COLO829 (cell line): ENCODE measurements around the gene INHBC.
"Not testable (repeated sequence)": the region's sequence is repeated elsewhere in the genome, so short reads cannot be mapped to it uniquely, and the experiment has no call there.

Source experiments
- DNase-seq: peaks from one replicate; pipeline ENCODE4 v3.0.0; 2012; ENCODE audit warnings: low spot score

Gene INHBC

GRCh38 chr12:57487055-57487596 is 52.5 kb downstream of the INHBC start:
- no peak for DNase-seq

GRCh38 chr12:57487597-57488401 is 53.2 kb downstream of the INHBC start, which contains the start of gene MARS1:
Gene MARS1, plus strand, starts transcription at chr12:57488068. Its CDS starts 23 bp downstream, at chr12:57488091.
- peak; percentile 92 for DNase-seq

DNA sequence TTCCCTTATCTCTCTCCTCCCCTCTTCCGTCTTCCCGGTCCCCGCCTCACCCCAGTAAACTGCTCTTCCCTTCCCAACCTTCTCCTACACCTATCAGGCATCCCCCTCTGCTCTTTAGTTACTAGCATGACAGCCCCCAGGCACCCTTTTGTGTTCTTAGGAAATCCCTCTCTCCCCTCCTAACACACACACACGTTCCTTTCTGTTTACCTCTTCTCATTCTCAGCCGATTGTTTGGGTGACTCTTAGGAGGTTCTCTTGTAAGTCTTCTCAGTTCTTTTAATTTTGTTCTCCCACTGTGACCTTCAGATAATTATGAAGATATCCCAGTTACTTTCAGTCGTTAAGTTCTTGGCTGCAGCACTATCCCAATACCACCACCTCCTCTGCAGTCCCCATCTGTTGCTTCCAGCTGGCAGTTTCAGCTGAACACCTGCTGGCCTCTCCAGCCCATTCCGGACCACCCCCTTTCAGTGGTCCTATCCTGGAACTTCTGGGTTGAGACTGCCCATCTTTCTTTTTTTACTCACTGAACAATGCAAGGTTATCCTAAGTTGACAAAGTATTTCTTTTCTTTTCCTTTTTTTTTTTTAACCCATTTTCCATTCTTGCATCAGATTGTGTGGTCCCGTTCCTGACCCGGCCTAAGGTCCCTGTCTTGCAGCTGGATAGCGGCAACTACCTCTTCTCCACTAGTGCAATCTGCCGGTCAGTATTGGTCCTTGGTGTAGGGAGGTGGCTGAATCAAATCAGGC is 54.0 kb downstream of the INHBC start:
- no peak for DNase-seq

GRCh38 chr12:57489157-57489641 is 54.6 kb downstream of the INHBC start:
- no peak for DNase-seq

GRCh38 chr12:57490126-57490525 is 55.5 kb downstream of the INHBC start:
- DNase-seq: no peak

DNA sequence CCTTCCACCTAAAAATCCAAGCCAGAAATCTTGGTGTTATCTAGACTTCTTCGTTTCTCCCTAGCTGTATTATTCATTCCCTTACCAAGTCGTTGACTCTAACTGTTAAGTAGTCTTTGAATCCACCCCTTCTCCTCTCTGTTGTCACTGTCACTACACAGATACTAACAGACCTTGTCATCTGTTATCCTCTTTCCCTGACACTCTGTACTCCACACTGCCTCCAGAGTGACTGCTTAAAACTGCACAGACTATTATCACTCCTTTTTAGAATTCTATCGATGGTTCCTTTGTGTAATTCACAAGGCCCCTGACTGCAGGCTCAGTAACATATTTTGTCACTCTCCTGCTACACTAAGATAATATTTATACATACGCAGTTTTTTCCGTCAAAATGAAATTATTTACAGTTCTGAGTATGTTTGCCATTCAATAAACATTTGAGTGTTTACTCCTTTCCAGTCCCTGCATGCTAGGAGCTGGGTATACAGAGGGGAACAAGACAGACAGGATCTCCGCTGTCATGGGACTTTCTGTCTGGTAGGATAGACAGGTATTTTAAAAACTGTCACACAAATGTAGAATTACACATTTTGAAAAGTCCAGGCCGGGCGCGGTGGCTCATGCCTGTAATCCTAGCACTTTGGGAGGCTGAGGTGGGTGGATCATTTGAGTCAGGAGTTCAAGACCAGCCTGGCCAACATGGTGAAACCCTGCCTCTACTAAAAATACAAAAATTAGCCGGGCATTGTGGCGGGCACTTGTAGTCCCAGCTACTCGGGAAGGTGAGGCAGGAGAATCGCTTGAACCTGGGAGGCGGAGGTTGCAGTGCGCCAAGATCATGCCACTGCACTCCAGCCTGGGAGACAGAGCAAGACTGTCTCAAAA is 57.1 kb downstream of the INHBC start:
- no peak for DNase-seq

DNA sequence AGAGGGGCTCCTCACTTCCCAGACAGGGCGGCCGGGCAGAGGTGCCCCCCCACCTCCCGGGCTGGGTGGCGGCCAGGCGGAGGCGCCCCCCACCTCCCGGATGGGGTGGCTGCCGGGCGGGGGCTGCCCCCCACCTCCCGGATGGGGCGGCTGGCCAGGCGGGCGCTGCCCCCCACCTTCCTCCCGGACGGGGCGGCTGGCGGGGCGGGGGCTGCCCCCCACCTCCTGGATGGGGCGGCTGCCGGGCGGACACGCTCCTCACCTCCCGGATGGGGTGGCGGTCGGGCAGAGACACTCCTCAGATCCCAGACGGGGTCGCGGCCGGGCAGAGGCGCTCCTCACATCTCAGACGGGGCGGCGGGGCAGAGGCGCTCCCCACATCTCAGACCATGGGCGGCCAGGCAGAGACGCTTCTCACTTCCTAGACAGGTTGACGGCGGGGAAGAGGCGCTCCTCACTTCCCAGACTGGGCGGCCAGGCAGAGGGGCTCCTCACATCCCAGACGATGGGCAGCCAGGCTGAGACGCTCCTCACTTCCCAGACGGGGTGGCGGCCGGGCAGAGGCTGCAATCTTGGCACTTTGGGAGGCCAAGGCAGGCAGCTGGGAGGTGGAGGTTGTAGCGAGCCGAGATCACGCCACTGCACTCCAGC is 60.6 kb downstream of the INHBC start:
- not testable (repeated sequence) for DNase-seq

DNA sequence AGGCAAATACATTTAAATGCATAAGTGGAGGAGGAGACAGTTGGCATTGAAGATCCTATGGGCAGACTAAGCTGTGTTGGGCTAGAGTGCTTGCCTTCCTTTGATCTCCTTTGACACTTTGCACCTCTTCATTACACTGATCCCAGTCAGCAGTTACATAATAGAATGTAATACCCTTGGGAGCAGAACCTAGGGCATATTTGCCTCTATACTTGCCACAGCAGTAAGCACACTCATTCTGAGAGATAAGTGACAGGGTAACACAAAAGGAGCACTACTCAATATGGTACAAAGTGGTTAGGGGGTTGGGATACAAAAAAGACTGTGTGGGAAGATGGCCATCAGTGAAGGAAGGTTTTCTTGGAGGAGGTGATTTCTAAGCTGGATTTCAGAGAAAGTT is 62.2 kb downstream of the INHBC start:
- no peak for DNase-seq

DNA sequence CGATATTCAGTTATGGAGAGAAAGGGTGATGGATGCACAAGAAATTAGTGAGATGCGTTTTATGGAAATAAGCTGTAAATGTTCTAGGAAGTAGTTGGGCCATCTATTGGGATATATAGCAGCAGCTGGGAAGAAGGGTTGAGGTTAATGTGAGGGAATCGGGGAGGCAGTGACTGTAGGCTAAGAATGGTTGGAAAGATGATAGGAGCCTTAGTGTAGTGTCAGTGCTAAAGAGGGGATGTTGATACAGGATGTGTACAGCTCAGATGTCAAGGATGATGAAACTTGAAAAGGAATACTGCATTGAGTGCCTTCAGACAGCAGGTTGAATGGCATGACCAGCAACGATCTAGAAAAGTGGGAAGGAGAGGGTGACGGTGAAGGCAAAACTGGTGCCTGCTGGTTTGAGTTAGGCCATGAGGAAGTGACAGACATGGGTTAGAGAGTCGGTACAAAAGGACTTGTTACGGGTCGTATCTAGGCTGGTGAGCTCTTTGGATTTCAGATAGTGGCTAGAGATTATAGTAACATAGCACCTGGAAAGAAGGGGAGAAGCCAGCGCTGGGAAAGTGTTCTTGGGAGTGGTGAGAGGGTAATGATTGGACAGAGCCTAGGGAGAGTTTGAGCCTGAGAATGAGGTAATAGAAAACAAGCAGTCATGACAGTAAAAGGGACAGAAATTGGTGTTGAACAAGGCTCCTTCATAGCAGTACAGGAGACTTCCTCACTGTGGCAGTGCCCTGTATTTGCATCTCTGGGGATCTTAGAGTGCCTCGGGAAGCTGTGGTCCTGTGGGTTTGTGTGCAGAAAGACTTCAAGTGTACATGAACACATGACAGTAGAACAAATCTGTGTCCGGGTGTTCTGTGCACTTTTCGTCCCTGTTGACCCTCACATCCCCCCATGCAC is 62.9 kb downstream of the INHBC start:
- DNase-seq: no peak

DNA sequence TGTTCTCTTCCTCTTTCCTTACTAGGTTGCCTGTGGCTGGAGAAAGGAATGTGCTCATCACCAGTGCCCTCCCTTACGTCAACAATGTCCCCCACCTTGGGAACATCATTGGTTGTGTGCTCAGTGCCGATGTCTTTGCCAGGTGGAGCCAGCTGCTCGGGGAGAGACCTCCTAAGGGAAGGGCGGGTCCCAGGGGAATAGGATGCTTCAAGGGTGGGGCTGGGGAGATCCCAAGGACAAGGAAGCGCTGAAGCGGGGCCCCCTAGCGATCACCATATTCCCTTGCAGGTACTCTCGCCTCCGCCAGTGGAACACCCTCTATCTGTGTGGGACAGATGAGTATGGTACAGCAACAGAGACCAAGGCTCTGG is 63.5 kb downstream of the INHBC start:
- no peak for DNase-seq

GRCh38 chr12:57498571-57498970 is 64.0 kb downstream of the INHBC start:
- no peak for DNase-seq

- DNase-seq: no peak
Measured at GRCh38 chr12:57500213-57500612, 65.6 kb downstream of the INHBC start.
